Measurements from ENCODE around the gene TAS1R1.

The TAS1R1 gene

GRCh38 chr1:6554907-6555778, at the start of gene TAS1R1:
TSS of gene TAS1R1 (plus strand) at chr1:6555307. CDS start at chr1:6555374, 67 bp downstream.
- no peak for DNase-seq (ENCODE audit: low read depth)

DNA sequence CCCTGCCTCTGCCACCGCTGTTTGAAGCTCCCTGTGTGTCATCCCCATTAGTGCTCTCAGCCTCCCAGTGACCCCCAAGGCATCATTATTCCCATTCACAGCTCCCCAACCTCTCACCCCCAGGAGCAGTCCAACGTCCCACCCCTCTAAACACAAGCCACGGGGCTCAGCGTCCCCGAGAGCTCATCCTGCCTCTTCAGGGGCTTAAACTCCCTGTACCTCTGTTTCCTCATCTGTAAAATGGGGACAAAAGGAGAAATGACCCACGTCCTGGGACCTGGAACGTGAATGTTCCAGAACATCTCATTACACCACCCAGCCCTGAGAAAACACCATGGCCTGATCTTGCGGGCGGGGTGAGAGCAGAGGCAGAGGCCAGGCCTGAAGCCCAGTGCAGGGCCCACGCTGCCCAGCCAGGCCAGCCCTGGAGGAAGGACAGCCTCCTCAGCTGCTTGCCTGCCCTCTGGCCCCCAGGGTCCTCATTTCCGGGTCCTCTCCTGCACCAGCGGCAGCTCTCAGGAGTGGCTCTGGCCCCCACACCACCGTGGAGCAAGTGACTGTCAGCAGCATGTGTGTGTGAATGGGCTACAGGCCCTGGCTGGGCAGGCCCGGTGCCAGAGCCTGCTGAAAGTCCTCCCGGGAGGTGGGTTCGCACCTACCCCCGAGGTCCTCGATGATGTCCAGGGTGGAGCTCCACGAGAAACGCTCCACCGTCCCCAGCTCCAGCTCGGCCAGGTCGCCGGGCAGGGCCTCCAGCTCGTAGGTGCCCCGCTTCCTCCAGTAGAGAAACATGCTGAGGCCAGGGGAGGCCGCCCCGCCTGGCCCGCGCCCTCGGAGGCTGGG, 49.5 kb upstream of the TAS1R1 start:
- DNase-seq (ENCODE audit: low read depth) = no peak

DNA sequence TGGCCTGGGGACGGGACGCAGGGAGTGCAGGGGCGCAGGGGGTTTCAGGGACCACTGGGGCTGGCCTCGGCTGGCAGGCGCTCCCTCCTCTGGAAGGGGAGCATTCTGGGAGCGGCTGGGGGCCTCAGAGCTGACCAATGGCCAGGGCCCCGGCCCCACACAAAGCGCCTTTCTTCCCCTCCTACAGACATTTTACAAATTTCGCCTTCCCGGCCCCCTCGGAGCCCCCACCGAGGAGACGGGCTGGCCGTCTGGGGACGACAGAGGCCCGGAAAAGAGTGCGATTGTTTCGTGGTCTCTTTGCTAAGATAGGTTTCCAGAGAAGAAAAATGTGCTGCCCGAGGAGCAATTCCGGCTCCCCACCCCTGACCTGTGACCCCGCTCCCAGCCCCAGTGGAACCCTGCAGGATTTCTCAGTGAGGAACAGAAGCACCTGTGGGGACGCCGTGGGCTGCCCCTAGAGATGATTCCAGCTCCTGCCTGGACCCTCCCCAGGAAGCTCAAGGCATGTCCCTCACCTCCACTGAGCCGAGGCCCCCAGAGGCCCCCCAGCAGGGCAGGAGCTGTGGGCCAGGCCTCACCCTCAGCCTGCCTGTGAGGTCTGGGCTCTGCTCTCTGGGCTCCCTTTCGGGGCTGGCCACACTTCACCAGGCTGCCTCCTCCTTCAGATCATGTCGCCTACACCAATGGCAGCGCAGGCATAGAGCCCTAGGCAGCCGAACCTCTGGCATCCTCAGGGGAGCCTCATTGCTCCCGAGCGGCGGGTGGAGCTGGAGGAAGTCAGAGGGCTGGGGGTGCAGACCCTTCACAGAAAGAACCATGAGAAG, 48.7 kb upstream of the TAS1R1 start:
- DNase-seq (ENCODE audit: low read depth) = no peak

DNA sequence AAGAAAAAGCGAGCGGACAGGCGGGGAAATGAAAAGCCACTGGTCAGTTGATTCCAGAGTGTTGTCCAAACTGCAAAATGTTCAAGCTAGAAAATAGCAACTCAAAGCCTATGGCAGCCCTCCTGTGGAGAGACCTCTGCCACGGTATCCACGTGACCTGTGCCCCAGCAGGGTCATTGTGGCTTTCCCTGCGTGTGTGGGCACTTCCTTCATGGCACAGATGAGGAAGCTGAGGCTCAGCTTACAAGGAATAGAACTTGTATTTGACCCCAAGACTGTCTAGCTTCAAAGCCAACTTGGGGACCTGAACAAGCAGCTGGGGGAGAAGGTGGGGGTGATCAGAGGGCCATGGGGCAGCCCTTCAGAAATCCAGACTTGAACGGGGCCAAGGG, 48.1 kb upstream of the TAS1R1 start:
- no peak for DNase-seq (ENCODE audit: low read depth)

DNA sequence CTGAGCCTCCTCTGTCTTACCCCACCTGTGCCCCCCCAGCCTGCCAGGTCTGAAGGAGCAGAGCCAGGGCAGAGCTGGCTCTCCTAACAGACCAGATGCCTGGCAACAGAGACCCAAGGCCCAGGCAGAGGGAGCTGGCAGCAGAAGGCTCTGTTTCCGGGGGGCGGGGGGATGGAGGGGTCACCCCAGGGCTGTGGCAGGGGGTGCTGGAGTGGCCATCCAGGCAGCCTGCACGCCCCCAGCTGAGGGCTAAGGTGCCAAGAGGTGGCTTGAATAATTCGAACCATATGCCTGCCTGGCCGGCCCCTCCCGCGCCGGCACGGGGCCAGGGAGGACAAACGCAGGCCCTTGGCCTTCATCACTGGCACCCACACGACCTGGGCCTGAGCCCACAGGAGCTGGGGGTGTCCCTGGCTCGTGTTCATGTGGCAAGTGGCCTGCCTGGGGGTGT, 47.6 kb upstream of the TAS1R1 start:
- DNase-seq (ENCODE audit: low read depth) = no peak

DNA sequence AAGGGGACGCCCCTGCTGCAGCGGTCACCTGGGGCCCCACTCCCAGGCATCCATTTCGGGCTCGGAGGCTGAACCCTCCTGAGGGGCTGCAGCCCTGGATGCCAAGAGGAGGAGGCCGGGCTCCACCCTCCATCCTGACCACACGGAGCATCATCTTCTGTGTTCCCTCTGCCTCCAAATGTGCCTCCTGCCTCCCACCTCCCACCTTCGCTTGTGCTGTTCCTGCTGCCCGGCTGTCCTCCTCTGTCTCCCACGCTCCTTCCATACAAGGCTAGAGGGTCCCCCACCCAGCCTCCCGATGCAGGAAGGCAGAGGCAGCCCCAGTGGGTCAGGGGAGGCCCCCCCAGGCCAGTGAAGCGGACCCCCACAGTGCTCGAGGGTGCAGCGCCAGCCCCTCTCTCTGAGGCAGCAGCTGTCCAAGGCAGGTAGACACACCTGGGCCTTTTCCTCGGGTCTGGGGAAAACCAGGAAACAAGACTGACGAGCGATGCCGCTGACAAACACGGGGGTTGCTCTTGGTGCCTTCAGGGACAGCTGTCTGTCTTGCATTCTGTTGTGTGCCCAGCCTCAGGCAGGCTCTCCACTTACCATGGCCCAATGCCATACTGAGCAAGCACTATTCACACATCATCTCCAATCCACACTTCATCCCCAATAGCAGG, 46.8 kb upstream of the TAS1R1 start:
- DNase-seq (ENCODE audit: low read depth) = no peak

- DNase-seq (ENCODE audit: low read depth) = no peak
Measured at GRCh38 chr1:6508816-6509189, 46.3 kb upstream of the TAS1R1 start.

DNA sequence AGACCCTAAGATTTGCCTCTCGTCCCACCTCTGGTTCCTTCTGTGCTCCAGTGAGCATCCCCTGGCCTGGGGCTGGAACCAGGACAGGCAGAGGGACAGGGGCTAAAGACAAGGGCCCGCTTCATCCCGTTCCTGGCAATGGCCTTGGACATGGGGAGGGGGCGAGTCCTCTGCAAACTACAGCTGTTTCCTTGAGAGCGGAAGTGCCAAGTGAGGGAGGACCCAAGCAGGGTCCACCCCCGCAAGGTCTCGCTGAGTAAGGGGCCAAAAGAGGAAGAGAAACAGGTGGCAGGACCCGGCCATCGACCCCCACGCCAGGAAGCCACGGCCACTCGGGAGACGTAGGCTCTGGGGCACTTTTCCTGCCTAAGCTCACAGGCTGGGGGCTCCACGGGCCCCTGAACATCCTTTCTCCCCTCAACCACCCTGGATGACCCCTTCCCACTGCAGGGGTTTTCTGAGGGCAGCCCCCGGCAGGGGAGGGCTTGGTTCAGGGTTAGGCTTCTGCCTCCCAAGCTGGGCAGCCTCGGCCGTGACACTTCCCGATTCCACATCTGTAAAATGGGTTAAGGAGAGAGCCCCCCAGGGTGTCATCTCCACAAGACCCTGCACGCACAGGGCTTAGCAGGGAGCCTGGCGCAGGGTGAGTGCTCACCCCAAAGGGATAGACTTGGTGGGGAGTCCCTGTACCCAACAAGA, 45.7 kb upstream of the TAS1R1 start:
- no peak for DNase-seq (ENCODE audit: low read depth)

- DNase-seq (ENCODE audit: low read depth) = no peak
Measured at GRCh38 chr1:6509919-6510291, 45.2 kb upstream of the TAS1R1 start.

DNA sequence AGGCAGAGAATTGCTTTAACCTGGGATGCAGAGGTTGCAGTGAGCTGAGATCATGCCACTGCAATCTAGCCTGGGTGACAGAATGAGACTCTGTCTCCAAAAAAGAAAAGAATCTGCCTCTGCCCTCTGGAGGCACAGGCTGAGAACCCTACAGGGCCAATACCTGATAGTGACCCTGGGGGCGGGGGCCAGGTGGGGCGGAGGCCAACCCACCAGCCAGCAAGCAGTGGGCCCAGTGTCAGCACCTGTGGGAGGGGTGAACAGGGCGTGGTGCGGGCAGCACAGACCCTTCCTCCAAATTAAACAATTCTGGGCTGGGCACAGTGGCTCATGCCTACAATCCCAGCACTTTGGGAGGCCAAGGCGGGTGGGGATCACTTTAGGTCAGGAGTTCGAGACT, 44.6 kb upstream of the TAS1R1 start:
- DNase-seq (ENCODE audit: low read depth) = no peak

- DNase-seq (ENCODE audit: low read depth) = no peak
Measured at GRCh38 chr1:6511056-6511455, 44.1 kb upstream of the TAS1R1 start.

DNA sequence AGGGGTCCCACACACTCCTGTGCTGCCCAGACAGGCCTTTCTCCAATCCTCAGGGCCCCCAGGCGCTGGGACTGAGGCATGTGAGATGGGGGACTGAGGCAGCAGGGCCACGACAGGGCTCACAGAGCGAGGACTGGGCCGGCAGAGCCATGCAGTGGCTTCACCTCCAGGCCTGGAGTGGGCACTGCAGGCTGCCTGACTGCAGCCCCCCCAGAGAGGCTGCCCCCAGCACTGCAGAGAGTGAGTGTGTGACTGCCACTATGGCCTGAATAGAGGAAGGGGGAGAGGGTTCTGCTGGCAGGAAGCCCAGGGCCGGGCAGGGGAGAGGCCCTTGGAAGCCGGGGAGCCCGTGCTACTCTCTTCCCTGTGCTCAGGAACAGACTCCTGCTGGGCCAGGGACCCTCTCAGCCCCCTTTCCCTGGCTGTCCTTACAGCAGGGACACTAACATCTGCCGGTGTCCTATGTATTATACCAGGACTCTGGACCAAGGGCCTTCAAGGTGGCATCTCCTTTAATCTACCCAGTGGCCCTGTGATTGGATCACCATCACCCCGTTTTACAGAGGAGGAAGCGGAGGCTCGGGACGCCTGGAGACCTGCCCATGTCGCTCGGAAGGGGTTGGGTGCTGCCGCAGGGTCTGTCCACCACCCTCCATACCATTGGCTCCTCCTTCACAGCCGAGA, 43.4 kb upstream of the TAS1R1 start:
- no peak for DNase-seq (ENCODE audit: low read depth)

GRCh38 chr1:6512245-6512907, 42.7 kb upstream of the TAS1R1 start:
- no peak for DNase-seq (ENCODE audit: low read depth)

DNA sequence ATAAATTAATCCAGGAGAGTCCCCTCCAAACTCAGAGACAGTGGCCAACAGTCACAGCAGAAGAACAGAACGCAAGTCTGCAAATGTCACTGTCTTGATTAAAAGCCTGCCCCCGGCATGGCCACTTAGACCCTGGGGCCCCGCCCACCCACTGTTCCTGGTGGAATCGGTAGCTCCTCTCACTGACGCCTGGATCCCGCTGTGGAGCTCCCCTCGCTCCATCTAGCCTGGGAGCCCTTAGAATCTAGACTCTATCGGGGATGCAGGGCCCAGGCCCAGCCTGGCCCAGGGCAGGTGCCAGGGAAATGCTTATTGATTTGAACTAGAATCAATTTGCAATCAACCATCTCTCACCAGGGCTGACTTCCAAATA, 42.2 kb upstream of the TAS1R1 start:
- no peak for DNase-seq (ENCODE audit: low read depth)

GRCh38 chr1:6513320-6513801, 41.7 kb upstream of the TAS1R1 start:
- no peak for DNase-seq (ENCODE audit: low read depth)

- DNase-seq (ENCODE audit: low read depth) = no peak
Measured at GRCh38 chr1:6515771-6516170, 39.3 kb upstream of the TAS1R1 start.

GRCh38 chr1:6517435-6517851, 37.7 kb upstream of the TAS1R1 start:
- DNase-seq (ENCODE audit: low read depth) = no peak

DNA sequence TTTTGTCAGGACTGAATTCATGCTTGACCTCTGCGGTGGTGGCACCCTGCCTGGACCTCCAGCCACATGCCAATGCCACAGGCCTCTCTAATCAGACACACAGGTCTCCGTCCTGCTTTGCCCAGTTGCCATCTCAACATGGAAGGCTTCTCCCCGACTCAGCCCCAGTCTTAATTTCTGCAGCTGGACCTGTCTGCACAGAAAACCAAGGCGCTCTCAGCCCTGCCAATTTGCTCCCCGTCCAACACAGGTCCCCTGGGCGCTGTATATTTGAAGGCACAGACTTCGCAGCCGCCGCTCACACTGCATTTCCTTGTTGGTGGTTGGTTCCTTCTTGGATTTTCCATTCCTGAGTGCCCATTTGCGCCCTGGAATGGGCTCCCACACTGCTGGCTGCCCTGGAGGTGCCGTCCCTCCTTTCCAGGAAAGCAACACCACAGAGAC, 35.6 kb upstream of the TAS1R1 start:
- DNase-seq (ENCODE audit: low read depth) = no peak

DNA sequence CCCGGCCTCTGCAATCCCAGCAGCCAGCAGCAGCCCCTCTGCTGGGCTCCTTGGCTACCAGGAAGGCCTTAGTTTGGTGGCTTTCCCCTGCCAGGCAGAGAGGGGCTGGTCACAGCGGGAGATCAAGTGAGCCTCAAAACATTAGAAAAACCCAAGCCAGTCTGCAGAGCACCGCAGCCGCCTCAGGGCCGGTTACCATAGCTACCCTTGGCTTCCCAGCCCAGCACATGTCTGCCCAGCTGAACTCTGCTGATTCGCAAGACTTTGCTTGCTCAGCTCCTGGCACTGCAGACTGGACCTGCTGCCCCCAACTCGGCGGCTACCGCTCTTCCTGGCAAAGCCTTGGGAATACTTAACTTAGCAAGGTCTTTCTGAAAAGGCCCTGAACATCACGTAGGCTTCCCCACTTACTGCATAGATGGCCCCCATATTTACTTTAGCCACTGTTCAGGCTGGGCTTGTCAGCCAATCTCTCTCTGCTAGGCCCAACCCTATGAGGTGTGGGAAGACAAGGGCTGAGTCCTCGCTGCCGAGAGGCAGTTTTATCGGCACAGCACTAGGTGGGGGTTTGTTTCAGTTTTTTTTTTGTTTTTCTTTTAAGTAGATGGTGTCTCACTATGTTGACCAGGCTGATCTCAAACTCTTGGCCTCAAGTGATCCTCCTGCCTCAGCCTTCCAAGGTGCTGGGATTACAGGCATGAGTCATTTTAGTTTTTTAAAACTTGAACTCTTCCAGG, 35.0 kb upstream of the TAS1R1 start:
- DNase-seq (ENCODE audit: low read depth) = no peak
